ENCODE measurements around the gene FTO.

Gene FTO

GRCh38 chr16:53936052-53936451 is 232.1 kb downstream of the FTO start:
- CTCF ChIA-PET: no interaction called here
- DNase-seq (ENCODE audit: low read depth, low spot score): no peak
- no peak overlapping the region for H3K4me3 ChIP-seq (ENCODE audit: low read depth, low read length)
- TF ChIP-seq, protein P1, sequence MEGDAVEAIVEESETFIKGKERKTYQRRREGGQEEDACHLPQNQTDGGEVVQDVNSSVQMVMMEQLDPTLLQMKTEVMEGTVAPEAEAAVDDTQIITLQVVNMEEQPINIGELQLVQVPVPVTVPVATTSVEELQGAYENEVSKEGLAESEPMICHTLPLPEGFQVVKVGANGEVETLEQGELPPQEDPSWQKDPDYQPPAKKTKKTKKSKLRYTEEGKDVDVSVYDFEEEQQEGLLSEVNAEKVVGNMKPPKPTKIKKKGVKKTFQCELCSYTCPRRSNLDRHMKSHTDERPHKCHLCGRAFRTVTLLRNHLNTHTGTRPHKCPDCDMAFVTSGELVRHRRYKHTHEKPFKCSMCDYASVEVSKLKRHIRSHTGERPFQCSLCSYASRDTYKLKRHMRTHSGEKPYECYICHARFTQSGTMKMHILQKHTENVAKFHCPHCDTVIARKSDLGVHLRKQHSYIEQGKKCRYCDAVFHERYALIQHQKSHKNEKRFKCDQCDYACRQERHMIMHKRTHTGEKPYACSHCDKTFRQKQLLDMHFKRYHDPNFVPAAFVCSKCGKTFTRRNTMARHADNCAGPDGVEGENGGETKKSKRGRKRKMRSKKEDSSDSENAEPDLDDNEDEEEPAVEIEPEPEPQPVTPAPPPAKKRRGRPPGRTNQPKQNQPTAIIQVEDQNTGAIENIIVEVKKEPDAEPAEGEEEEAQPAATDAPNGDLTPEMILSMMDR (IDR thresholded peaks at IDR 0.05; ENCODE audit: insufficient read depth, low read length, missing control alignments): no peak
- POLR2A ChIA-PET: no interaction called here

DNA sequence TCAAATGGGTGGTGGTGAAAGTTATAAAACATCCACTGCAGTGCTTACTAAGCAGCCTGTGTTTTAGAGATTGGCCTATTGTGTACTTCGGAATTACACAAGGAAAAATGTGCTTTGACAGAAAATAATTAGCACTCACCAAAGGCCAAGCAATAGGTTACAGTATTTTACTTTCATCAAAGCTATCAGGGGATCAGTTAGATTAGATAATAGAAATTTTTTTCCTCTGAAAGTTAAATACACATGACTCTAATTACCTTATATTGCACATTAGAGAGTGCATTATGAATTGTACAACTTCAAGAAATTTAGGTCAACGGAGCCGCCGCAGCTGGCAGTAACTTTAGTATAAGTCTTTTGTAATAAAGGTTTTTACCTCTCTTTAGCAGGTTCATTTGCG is 232.6 kb downstream of the FTO start:
- ChIA-PET CTCF (no interaction called here), POLR2A (no interaction called here)
- H3K4me3 ChIP-seq (ENCODE audit: low read depth, low read length): no peak overlapping the region
- TF ChIP-seq, protein P1 (IDR thresholded peaks at IDR 0.05; ENCODE audit: insufficient read depth, low read length, missing control alignments): no peak
- no peak for DNase-seq (ENCODE audit: low read depth, low spot score)

DNA sequence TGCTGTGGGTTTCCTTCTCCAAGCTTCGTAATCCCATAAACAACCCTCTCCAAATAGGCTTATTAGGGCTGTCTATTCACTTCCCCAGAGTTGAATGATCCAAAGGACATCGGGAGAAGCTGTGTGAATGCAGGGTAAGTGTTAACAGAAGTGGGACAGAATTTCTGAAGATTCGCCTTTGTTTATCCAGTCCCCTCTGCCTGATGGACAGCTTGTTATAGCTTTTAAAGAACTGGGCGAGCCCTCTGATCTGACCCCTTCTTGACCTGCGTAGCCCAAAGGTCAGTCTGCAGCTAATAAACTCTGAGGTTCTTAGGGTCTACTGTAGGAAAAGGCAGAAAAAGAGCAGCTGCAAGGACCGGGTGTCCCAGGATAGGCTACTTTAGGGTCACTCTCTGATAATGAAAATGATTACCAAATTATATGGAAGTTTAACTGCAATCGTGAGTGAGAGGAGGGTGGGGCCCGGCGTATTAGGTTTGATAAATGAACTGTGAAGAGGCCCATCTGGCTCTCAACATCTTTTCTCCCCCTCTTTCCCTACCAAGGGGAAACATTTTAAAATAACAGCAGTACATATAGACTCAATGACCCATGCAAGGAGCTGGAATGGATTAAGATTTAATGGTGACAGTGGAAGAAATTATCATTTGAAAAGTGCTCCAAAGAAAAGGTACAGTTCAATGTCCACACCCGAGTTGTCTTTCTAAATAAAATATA is 233.4 kb downstream of the FTO start:
- TF ChIP-seq, protein P1 (IDR thresholded peaks at IDR 0.05; ENCODE audit: insufficient read depth, low read length, missing control alignments): no peak
- no peak for DNase-seq (ENCODE audit: low read depth, low spot score)
- POLR2A ChIA-PET: no interaction called here
- CTCF ChIA-PET: interaction anchor here (1.3 kb wide), 1 partner anchor 13 kb away, joined by 3 read pairs; no protein-coding TSS in a partner anchor
- H3K4me3 ChIP-seq (ENCODE audit: low read depth, low read length): no peak overlapping the region

GRCh38 chr16:53944025-53944424 is 240.1 kb downstream of the FTO start:
- POLR2A ChIA-PET: no interaction called here
- CTCF ChIA-PET: interaction anchor here (0.5 to 4.7 kb wide), 4 partner anchors 16 to 700 kb away, joined by 3 to 35 read pairs (median 4); no protein-coding TSS in a partner anchor
- DNase-seq (ENCODE audit: low read depth, low spot score): no peak

GRCh38 chr16:53945996-53946395 is 242.0 kb downstream of the FTO start:
- no peak overlapping the region for H3K4me3 ChIP-seq (ENCODE audit: low read depth, low read length)
- ChIA-PET CTCF (interaction anchor here (0.6 to 4.7 kb wide), 3 partner anchors 14 to 972 kb away, joined by 3 to 35 read pairs (median 5); no protein-coding TSS in a partner anchor), POLR2A (no interaction called here)
- no peak for DNase-seq (ENCODE audit: low read depth, low spot score)
- TF ChIP-seq, protein P1 (IDR thresholded peaks at IDR 0.05; ENCODE audit: insufficient read depth, low read length, missing control alignments): peak; percentile 54

More at GRCh38 chr16:53944025-53944424, 240.1 kb downstream of the FTO start:
- TF ChIP-seq, protein P1 (IDR thresholded peaks at IDR 0.05; ENCODE audit: insufficient read depth, low read length, missing control alignments): no peak
- H3K4me3 ChIP-seq (ENCODE audit: low read depth, low read length): no peak overlapping the region

- CTCF ChIA-PET: interaction anchor here (0.9 to 4.7 kb wide), 3 partner anchors 12 to 1310 kb away, joined by 3 to 35 read pairs (median 5); no protein-coding TSS in a partner anchor
- TF ChIP-seq, protein P1 (IDR thresholded peaks at IDR 0.05; ENCODE audit: insufficient read depth, low read length, missing control alignments): no peak
- H3K4me3 ChIP-seq (ENCODE audit: low read depth, low read length): no peak overlapping the region
- DNase-seq (ENCODE audit: low read depth, low spot score): no peak
- POLR2A ChIA-PET: no interaction called here
Measured at GRCh38 chr16:53946746-53947386, 242.9 kb downstream of the FTO start.
